Fibroblast of pulmonary artery (primary cell): ENCODE results near the gene EXT2.

ENCODE experiments used
- DNase-seq: peaks from one replicate; pipeline ENCODE4 v3.0.0-alpha.2; 2010; ENCODE audit warnings: low read depth
- H3K4me3 ChIP-seq: replicated peaks from 2 replicates; pipeline ENCODE4 v1.5.1; 2011; ENCODE audit warnings: low read depth, mild to moderate bottlenecking, control low read depth, low read length, moderate library complexity
- CTCF ChIP-seq: IDR thresholded peaks from 2 replicates; pipeline ENCODE4 v1.5.1; 2011; ENCODE audit warnings: mild to moderate bottlenecking, control low read depth, low read length, inconsistent platforms; ENCODE audit errors: missing control alignments

Gene EXT2

GRCh38 chr11:44236296-44236695 is 140.8 kb downstream of the EXT2 start:
- H3K4me3 ChIP-seq = no peak overlapping the region
- no peak for DNase-seq
- TF ChIP-seq CTCF = no peak

DNA sequence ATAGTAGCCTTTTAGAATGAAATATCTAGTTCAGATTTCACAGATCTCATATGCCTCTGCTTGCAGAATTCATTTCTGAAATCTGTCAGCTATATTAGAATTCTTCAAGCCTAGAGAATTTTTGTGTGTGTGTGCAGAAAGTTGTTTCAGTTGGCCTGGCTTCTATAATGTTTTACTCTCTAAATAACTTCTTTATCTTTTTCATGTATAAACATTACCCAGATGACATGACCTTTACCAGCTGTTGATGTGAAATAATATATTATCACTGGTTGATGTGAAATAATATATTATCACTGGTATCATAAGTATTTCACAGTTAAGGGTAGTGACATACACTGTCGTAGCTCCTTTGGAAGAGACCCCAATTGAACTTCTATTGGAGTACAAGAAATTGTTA is 141.7 kb downstream of the EXT2 start:
- DNase-seq = no peak
- H3K4me3 ChIP-seq = no peak overlapping the region
- TF ChIP-seq CTCF = no peak

GRCh38 chr11:44241851-44242250 is 146.4 kb downstream of the EXT2 start:
- H3K4me3 ChIP-seq = no peak overlapping the region
- no peak for TF ChIP-seq CTCF
- DNase-seq = no peak

DNA sequence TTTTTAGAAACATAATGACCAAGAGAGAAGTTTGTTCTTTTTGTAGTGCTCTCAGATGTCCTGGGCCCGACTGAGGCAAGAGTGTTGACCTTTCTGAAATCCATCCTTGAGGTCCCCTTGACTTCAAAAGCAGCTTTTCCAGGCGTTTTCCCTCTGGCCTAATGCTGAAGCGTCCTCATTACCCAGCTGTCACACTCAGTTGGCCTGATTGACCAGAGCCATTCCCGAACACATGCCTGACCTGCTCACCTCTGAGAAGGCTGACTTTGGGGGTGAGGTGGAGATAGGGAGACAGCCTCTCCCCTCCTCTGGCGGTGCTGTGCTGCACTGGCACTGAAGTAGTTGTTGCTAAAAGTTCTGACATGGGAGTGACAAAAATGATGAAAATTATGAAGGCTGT is 147.6 kb downstream of the EXT2 start:
- no peak for TF ChIP-seq CTCF
- H3K4me3 ChIP-seq = no peak overlapping the region
- DNase-seq = no peak

DNA sequence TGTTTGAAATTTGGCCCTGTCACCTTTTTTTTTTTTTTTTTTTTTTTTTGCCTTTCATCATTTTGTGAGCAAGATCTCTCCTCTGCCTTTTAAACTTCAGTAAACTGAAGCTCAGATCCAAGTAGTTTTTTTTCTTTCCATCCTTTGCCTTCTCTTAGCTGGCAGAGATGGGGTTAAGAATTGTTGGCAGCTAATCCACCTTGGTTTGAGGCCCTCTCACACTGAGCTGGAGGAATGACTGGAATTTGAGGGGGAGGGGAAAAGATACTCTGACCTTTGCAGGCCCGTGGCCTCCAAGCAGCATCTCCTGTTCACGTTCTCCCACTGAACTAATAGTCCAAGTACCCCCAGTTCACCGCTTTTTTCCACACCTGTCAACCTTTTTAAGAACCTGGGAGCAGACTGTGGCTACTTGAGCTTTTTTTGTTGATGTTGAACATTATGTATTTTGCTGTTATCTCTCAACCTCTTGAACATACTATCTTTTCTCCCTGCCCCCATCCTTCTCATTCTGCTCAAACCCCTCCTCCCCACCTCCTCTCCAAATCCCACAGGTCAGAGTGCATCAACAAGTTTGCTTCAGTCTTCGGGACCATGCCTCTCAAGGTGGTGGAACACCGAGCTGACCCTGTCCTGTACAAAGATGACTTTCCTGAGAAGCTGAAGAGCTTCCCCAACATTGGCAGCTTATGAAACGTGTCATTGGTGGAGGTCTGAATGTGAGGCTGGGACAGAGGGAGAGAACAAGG is 148.3 kb downstream of the EXT2 start:
- DNase-seq = peak; percentile 75
- no peak for TF ChIP-seq CTCF
- H3K4me3 ChIP-seq = no peak overlapping the region

DNA sequence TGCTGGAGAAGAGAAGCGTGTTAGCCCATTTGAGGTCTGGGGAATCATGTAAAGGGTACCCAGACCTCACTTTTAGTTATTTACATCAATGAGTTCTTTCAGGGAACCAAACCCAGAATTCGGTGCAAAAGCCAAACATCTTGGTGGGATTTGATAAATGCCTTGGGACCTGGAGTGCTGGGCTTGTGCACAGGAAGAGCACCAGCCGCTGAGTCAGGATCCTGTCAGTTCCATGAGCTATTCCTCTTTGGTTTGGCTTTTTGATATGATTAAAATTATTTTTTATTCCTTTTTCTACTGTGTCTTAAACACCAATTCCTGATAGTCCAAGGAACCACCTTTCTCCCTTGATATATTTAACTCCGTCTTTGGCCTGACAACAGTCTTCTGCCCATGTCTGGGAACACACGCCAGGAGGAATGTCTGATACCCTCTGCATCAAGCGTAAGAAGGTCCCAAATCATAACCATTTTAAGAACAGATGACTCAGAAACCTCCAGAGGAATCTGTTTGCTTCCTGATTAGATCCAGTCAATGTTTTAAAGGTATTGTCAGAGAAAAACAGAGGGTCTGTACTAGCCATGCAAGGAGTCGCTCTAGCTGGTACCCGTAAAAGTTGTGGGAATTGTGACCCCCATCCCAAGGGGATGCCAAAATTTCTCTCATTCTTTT is 149.3 kb downstream of the EXT2 start:
- H3K4me3 ChIP-seq = no peak overlapping the region
- DNase-seq = peak; percentile 43
- no peak for TF ChIP-seq CTCF
